Fibroblast of the aortic adventitia (primary cell): Measurements from ENCODE around the gene POMT2. TPM values are rescaled to one million over a fixed set of nuclear protein-coding genes. Genes with fewer than 3 reads are reported as not detected.

ENCODE experiments used
- DNase-seq: peaks from one replicate; pipeline ENCODE4 v3.0.0-alpha.2; 2010; ENCODE audit warnings: low read depth
- H3K4me3 ChIP-seq: 2 replicates; pipeline ENCODE4 v1.5.1; 2011; ENCODE audit warnings: low read depth, mild to moderate bottlenecking, control low read depth, low read length, moderate library complexity
- CTCF ChIP-seq: IDR thresholded peaks from 2 replicates; pipeline ENCODE4 v1.5.1; 2011; ENCODE audit warnings: mild to moderate bottlenecking, low read length, control low read depth, inconsistent platforms; ENCODE audit not compliant: insufficient read depth
- small RNA-seq: library from RNA; depleted of rRNA; stranded (forward); fragments of <200 nt; gene quantifications from one replicate; pipeline ENCODE3, GENCODE V24; 2012
- total RNA-seq: library from RNA; depleted of rRNA; stranded (reverse); fragments of >200 nt; gene quantifications from 2 replicates; pipeline ENCODE4 v1.2.3, GENCODE V29; 2012; ENCODE audit warnings: low replicate concordance

Gene POMT2
- total RNA-seq, 1 donor = 15.2 TPM

GRCh38 chr14:77228056-77228455 is 92.6 kb downstream of the POMT2 start:
- DNase-seq = no peak
- no peak for TF ChIP-seq CTCF
- no peak overlapping the region for H3K4me3 ChIP-seq

GRCh38 chr14:77225892-77226557 is 94.7 kb downstream of the POMT2 start:
- no peak overlapping the region for H3K4me3 ChIP-seq
- no peak for TF ChIP-seq CTCF
- DNase-seq = no peak

GRCh38 chr14:77225254-77225653 is 95.4 kb downstream of the POMT2 start:
- no peak for TF ChIP-seq CTCF
- DNase-seq = no peak
- H3K4me3 ChIP-seq = no peak overlapping the region

Small RNA genes lying within 50 kb of the gene (small RNA-seq; reads per million reads assigned to genes)
- gene MIR1260A = not detected

Other genes starting within 250 kb of the POMT2 start
- gene CIPC, start 222.6 kb downstream of the POMT2 start, total RNA-seq = 5.2 and 13.9 TPM in 2 replicates
- gene ZDHHC22, start 179.1 kb downstream of the POMT2 start, total RNA-seq = not detected in 2 replicates
- gene TMEM63C, start 139.1 kb downstream of the POMT2 start, total RNA-seq = 1.9 TPM in 1 of 2 replicates, not detected in the other
- gene NGB, start 49.7 kb downstream of the POMT2 start, total RNA-seq = not detected in 2 replicates
- 19.3 and 19.9 TPM in 2 replicates for gene GSTZ1, start 153 bp upstream of the POMT2 start, total RNA-seq
- gene TMED8, start 56.2 kb upstream of the POMT2 start, total RNA-seq = 7.4 and 14.5 TPM in 2 replicates
- 2.0 and 3.6 TPM in 2 replicates for gene SAMD15, start 56.5 kb upstream of the POMT2 start, total RNA-seq
- 0.09 TPM in 1 of 2 replicates, not detected in the other for gene NOXRED1, start 102.6 kb upstream of the POMT2 start, total RNA-seq
- 21.1 and 33.5 TPM in 2 replicates for gene VIPAS39, start 136.7 kb upstream of the POMT2 start, total RNA-seq
- 68.2 and 76.3 TPM in 2 replicates for gene AHSA1, start 137.2 kb upstream of the POMT2 start, total RNA-seq
- 0.09 TPM in 1 of 2 replicates, not detected in the other for gene ISM2, start 177.9 kb upstream of the POMT2 start, total RNA-seq